GM21576 (cell line): ENCODE data around the gene CBLB.

Source experiments
- ATAC-seq: cut with Tn5 transposase; IDR thresholded peaks from one replicate; pipeline ENCODE4 v1.9.1; 2021; ENCODE audit warnings: mild to moderate bottlenecking, moderate library complexity; ENCODE audit not compliant: unreplicated experiment

The CBLB gene

GRCh38 chr3:105791919-105792786, 76.7 kb downstream of the CBLB start:
- ATAC-seq: no peak

GRCh38 chr3:105791131-105791530, 77.7 kb downstream of the CBLB start:
- no peak for ATAC-seq

GRCh38 chr3:105790534-105790933, 78.3 kb downstream of the CBLB start:
- ATAC-seq: no peak

DNA sequence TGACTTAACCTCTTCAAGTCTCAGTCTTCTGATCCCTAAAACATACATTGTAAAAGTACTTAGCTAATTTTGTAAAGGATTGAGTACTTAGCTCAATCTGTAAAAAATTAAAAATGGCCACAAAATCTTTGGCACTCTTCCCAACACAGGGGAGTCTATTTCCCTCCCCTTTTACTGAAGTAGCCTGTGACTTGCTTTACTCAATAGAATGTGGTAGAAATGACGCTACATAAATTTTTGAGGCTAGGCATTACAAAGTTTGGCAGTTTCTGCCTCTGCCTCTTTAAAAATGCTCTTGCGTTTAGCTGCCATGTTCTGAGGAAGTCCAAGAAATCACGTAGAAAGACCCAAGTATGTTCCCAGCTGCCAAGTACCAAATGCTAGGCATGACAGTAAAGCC, 80.2 kb downstream of the CBLB start:
- no peak for ATAC-seq

- no peak for ATAC-seq
Measured at GRCh38 chr3:105787453-105787852, 81.4 kb downstream of the CBLB start.

GRCh38 chr3:105786990-105787389, 81.8 kb downstream of the CBLB start:
- no peak for ATAC-seq

DNA sequence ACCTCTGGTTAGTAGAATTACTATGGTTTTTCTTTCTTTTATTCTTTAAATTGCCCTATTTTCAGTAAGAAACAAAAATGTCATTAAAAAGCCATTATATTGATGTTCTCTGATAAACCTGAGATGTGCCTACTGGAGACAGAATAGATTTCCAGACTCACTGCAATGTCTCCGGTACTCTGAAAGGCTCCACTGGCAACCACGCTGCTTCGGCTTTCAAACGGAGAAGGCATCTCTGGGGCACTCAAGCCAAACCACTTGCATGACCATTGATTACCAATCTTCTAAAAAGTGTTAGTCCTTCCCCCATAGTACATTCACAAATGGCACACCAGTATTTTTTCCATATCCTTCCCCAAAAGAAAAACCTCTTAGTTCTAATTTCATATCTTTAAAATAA, 82.6 kb downstream of the CBLB start:
- ATAC-seq: no peak

GRCh38 chr3:105785803-105786202, 83.0 kb downstream of the CBLB start:
- ATAC-seq: no peak

GRCh38 chr3:105783631-105784030, 85.2 kb downstream of the CBLB start:
- ATAC-seq: no peak

DNA sequence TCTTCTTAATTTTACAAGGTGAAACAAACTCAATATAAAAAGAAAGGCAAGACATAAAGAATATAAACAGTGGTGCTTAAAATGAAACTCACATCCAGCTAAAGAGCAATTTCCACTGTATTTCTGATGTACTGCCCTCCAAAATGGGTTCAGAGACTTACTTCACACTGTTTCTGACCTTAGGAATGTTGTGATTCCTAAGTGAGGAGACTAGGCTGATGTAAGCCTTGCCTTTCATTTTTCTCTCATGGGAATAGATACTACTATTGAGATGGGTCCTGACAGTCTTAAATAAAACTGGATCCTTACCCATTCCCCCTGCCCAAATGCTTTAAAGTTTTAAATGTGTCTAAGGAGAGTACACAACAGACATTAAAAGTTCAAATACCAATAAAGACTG, 86.9 kb downstream of the CBLB start:
- ATAC-seq: no peak

DNA sequence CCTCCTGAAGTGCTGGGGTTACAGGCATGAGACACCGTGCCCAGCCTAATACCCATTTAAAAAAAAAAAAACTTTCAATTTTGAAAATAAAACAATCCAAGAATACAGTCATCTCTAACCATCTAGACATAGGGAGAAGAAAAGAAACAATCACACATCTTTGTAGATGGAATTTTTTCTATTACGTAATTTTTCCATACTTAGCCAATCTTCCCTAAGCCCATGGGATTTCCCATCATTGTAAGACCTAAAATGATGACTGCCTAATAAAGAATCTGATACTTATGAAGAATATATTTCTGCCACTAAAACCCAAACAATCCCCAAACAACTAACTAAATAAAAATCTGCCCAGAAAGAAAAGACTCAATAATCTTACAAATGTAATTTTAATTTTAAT, 88.7 kb downstream of the CBLB start:
- no peak for ATAC-seq

GRCh38 chr3:105775368-105775767, 93.4 kb downstream of the CBLB start:
- no peak for ATAC-seq

DNA sequence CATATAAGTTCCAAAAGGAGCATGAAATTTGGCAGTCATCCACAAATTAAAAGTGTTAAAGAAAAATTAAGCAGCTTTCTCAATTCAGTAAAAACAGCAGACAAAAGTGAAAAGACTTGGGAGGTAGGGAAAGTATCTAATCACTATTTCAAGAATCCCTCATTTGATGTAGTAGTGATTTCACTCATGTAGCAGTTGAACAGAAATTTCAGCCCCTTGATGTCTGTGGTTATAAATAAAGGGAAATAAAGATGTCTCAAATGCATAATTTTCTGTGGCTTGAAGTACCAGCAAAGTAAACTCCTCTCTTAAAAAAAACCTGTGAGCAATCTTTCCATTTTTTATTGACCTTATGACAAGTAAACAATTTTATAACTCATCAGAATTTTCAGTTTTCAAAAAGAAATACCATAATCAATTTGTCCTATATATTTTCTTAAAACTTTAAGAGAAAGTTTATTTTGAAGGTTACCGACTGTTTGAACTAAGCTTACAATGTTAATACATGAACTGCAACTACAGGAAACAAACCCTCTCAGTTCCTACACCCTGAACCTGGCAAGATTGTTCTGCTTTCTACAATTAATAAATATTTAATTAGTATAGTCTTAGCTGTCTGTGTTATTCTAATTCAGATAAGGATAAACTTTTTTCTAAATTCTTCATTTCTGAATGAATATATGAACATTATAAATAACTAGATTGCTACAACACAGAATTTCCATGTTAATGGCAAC, 94.2 kb downstream of the CBLB start:
- no peak for ATAC-seq

- no peak for ATAC-seq
Measured at GRCh38 chr3:105773291-105773690, 95.5 kb downstream of the CBLB start.

DNA sequence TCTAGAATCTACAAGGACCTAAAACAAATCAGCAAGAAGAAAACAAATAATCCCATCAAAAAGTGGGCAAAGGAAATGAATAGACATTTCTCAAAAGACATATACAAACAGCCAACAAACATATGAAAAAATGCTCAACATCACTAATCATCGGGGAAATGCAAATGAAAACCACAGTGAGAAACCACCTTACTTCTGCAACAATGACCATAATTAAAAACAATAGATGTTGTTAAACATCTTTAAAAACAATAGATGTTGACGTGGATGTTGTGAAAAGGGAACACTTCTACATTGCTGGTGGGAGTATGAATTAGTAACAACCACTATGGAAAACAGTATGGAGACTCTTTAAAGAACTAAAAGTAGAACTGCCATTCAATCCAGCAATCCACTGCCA, 96.2 kb downstream of the CBLB start:
- ATAC-seq: no peak

DNA sequence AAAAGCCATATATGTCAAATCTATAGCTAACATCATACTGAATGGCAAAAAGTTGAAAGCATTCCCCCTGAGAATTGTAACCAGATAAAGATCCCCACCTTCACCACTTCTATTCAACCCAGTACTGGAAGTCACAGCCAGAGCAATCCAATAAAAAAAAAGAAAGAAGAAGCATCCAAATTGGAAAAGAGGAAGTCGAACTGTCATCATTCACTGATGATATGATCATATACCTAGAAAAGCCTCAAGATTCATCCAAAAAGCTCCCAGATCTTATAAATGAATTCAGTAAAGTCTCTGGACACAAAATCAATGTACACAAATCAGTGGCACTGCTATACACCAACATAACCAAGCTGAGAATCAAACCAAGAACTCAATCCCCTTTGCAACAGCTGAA, 97.4 kb downstream of the CBLB start:
- ATAC-seq: no peak

DNA sequence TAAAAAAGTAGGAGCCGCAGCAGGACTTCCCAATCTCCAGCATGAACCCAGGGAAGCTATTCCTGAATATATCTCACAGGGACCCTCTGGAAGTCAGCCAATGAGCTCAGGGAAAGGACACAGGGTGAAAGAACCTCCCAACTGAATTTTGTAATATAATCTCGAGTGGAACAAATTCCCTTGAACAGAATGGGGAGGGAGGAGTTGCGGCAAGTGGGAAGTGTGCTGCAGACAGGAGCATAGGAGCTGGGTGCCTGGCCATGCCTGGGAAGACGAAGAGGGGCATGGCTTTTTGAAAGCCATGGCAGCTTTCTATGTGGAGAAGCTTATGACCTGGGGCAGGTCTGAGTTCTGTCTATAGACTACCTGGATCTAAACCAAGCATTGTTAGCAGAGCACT, 98.4 kb downstream of the CBLB start:
- ATAC-seq: no peak

GRCh38 chr3:105767776-105768175, 101.0 kb downstream of the CBLB start:
- ATAC-seq: no peak

GRCh38 chr3:105767216-105767615, 101.6 kb downstream of the CBLB start:
- no peak for ATAC-seq

- no peak for ATAC-seq
Measured at GRCh38 chr3:105765308-105765639, 103.5 kb downstream of the CBLB start.

GRCh38 chr3:105764378-105765307, 104.2 kb downstream of the CBLB start:
- ATAC-seq: no peak
